ENCODE data around the gene D2HGDH.
"Not testable (repeated sequence)": the region's sequence is repeated elsewhere in the genome, so short reads cannot be mapped to it uniquely, and the experiment has no call there.

D2HGDH gene

DNA sequence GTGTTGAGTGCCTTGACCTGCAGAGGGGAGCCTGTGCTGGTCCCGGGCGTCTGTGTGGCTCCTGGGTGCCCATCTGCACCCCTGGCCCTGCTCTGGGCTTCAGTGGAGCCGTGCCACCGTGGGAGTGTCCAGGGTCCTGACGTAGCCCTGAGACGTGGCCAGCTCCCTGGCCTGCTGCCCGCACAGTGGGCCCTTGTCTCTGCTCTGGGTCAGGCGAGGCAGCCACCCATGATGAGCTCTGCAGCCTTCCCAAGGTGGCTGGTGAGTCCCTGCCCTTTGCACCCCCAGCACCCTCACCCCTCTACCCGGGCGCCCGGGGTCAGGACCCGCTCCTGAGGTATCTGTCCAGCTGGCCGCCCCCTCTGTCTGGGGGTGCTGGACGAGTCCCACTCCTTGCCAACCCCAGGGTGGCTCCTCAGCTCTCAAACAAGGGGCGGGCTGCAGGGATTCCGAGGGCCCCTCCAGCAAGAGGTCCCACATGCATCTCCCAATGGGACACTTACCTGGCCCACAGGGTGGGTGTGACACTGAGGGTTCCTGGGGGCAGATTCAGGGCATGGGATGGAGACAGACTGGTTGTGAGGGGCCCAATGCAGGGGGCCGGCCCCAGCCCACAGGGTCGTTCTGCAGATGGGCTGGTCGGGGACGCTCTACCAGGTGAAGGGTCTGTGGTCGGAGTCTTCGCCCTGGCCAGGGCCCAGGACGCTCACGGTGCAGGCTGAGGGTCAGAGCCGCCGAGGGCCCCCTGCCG is 76.9 kb downstream of the D2HGDH start:
- no peak for FAIRE-seq

DNA sequence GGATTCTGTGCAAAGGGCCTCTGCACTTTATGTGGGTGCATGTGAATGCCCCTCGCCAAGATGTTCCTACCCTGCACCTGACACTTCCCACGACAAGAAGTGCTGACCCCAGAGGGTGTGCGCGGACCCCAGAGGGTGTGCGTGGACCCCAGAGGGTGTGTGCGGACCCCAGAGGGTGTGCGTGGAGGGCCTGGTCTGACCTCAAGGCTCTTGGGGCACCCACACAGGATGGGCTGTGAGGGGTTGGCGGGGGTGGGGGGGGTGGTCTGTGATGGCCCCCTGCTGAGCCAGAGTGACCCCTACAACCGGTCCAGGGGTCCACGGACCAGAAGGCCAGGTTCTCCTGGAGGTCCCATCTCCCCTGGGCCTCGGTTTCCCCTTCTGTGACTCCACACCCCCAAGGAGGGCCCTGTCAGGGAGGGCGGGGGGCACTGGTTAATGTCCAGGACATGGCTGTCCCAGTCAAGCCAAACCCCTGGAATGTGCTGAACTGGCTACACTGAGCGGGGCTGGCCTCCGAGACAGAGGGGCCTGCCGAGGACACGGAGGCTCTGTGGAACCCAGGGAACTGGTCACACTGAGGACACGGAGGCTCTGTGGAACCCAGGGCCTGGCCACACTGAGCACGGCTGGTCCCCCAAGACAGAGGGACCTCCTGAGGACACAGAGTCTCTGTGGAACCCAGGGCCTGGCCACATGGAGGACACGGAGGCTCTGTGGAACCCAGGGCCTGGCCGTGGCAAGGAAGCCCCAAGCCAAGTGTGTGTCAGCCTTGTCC is 77.7 kb downstream of the D2HGDH start:
- no peak for FAIRE-seq

DNA sequence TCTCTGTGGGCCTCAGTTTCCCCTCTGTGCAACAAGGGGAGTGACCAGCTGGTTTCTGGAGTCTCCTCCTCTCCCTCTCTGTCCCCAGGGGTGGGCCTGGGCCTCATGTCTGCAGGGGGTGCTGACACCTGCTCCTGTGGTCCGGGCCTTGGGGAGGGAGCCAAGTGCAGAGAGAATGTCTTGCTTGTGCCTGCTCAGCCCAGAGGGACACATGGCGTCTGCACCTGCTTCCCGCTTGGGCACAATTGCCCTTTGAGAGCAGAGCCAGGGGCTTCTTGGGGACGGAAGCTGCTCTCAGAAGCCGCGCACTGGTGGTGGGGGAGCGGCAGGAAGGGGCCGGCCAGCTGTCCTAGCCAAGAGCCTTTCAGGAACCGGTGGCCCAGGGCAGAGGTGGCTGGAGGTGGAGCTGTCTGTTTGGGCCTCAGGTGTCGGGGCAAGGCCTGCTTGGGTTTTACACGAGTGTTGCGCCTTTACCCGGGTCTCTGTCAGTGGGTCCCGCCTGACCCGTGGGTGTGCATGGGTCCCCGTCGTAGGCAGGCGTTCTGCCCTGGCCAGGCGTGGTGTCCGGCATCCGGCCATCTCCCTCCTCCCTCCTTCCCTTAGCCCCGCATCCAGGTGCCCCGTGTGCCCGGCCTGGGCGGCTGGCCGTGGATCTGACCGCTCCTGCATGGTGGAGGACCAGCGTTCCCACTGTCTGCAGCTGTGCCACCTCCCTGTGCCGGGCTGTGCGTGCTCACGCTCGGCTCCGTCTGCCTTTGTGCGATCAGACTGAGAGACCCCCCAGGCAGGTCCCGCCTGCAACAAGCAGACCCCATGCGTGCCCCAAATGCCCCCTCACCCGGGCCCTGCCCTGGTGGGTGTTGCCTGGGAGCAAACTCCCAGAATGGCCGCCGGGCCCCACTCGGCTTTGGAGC is 78.6 kb downstream of the D2HGDH start:
- FAIRE-seq = no peak

DNA sequence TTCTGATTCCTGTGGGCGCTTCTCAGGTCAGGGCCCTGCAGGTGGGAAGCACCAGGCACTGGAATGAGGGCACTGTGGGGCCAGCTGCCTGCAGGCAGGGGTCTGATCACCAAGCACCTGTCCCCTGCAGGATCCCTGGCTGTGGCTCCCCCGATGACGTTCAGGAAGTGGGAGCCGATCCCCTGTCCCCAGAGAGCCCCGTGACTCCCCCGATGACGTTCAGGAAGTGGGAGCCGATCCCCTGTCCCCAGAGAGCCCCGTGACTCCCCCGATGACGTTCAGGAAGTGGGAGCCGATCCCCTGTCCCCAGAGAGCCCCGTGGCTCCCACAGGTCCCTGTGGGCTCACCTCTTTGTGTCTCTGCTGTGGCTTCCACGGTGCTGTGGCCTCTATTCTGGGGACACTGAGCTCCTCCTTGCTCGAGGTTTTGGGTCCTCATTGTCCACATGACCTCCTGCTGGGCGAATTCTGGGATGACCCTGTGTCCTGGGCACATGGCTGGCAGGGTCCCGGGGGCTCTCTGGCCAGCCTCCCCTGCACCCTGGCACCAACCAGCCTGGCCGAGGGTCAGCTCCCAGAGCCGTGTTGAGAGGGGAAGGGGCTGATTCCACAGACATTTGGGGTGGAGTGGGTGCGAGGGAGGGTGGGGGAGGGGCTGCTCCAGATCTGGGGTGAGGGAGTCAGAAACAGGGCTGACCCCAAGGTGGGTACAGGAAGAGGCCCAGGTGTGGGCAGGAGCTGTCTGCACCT is 79.4 kb downstream of the D2HGDH start:
- FAIRE-seq = no peak

DNA sequence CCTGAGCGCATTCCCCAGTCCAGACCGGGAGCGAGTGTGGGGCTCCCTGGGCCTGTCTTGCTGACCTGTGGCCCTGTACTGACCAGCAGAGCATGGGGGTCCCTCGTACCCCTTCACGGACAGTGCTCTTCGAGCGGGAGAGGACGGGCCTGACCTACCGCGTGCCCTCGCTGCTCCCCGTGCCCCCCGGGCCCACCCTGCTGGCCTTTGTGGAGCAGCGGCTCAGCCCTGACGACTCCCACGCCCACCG is 79.9 kb downstream of the D2HGDH start:
- no peak for FAIRE-seq

DNA sequence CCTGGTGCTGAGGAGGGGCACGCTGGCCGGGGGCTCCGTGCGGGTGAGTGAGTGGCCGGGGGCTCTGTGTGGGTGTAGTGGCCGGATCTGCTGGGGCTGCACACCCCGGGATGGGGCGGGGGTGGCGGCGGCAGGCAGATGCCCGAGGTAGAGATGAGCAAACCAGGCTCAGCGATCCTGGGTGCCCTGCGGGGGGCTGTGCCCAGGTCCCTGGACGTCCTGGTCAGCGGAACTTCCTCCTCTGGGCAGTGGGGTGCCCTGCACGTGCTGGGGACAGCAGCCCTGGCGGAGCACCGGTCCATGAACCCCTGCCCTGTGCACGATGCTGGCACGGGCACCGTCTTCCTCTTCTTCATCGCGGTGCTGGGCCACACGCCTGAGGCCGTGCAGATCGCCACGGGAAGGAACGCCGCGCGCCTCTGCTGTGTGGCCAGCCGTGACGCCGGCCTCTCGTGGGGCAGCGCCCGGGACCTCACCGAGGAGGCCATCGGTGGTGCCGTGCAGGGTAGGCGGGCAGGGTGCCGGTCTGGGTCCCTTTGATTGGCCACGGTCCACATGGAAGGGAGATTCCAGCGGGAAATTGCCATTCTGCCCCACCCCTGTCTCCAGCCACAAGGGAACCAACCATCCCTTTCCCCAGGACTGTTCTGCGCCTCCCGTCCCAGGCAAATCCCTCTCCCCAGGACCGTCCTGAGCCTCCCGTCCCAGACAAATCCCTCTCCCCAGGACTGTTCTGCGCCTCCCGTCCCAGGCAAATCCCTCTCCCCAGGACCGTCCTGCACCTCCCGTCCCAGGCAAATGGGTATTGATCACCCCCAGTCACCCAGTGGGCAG is 80.4 kb downstream of the D2HGDH start:
- FAIRE-seq = no peak

DNA sequence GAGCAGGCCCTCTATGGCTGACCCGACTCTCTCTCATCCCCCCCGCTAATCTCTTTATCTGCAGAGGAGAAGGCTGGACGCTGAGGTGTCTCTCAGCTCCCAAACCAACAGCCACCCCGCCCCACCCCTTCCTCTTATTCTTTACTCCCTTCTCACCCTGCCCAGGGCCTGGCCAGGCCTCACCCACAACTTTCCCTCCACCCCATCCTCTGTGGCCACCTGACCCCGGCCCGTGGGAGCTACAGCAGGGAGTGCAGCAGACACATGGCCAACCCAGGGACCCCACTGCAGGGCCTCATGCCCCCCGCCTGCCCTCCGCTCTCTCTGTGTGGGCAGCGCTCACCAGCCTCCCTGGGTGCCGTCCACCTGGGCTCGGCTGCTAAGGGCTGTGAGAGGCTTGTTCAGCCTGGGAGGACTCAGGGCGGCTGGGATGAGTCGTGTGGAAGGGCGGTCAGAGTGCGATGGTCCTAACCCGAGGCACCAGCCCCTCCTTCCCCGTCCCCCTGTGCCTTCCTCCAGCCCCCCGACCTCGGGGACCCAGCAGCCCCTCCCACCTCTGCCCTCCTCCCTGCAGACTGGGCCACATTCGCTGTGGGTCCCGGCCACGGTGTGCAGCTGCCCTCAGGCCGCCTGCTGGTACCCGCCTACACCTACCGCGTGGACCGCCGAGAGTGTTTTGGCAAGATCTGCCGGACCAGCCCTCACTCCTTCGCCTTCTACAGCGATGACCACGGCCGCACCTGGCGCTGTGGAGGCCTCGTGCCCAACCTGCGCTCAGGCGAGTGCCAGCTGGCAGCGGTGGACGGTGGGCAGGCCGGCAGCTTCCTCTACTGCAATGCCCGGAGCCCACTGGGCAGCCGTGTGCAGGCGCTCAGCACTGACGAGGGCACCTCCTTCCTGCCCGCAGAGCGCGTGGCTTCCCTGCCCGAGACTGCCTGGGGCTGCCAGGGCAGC is 81.3 kb downstream of the D2HGDH start:
- FAIRE-seq = no peak

DNA sequence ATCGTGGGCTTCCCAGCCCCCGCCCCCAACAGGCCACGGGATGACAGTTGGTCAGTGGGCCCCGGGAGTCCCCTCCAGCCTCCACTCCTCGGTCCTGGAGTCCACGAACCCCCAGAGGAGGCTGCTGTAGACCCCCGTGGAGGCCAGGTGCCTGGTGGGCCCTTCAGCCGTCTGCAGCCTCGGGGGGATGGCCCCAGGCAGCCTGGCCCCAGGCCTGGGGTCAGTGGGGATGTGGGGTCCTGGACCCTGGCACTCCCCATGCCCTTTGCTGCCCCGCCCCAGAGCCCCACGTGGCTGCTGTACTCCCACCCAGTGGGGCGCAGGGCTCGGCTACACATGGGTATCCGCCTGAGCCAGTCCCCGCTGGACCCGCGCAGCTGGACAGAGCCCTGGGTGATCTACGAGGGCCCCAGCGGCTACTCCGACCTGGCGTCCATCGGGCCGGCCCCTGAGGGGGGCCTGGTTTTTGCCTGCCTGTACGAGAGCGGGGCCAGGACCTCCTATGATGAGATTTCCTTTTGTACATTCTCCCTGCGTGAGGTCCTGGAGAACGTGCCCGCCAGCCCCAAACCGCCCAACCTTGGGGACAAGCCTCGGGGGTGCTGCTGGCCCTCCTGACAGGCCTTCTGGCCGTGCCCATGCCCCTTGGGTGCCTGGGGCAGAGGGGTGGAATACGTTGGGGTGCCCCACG is 82.1 kb downstream of the D2HGDH start:
- no peak for FAIRE-seq

DNA sequence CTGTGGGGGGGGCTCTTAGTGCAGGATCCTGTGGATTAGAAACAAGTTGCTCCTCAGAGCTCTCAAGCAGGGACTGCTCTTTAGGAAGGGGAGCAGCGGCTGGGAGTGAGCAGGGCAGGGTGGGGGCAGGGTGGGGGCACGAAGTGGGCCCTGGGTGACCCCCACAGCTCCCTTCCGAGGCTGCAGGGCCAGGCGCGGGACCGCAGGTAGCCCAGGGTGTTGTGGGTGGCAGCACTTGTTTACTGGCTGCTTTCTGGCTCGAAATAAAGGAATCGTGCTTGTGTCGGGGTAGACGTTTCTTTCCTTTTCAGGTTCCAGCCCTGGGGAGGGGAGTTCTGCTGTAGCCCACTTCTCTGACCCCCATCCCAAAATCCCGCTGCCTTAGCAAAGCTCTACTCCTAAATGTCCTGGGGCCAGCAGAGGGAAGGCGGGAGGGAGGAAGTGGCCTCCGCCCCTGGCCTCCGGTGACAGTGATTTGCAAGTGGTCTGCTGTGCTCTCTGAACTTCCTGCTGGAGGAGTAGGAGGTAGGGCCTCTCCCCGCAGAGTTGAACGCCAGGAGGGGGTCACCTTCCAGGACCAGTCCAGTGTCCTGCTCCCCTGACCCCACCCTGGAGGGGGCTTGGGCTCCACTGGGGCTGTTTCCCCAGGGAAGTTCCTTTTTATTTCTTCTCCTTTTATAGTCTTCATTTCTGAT is 82.8 kb downstream of the D2HGDH start:
- no peak for FAIRE-seq

DNA sequence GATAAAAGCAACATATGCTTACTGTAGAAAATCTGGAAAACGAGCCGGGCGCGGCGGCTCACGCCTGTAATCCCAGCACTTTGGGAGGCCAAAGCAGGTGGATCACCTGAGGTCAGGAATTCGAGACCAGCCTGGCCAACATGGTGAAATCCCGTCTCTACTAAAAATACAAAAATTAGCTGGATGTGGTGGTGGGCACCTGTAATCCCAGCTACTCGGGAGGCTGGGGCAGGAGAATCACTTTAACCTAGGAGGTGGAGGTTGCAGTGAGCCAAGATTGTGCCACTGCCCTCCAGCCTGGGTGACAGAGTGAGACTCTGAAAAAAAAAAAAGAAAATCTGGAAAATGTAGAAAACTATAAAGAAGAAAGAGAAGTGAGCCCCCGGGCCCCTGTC is 83.4 kb downstream of the D2HGDH start:
- not testable (repeated sequence) for FAIRE-seq

Data from islet of Langerhans (tissue), 1 donor.